ENCODE measurements around the gene A3GALT2. TPM values are rescaled to one million over a fixed set of nuclear protein-coding genes. Genes with fewer than 3 reads are reported as not detected.

The A3GALT2 gene
- total and polyA plus RNA-seq, 2 donors (not counting 1 experiment from before 2014, with no cell fraction given): not detected

GRCh38 chr1:33319949-33320618 is 814 bp downstream of the A3GALT2 start:
- no peak for ATAC-seq (ENCODE audit: low read depth)

More at GRCh38 chr1:33319949-33320618, 814 bp downstream of the A3GALT2 start:
- no peaks in the 10 kb centered on the region for H4K20me1 ChIP-seq (ENCODE audit: control insufficient read depth, insufficient read depth, low read length, poor library complexity, severe bottlenecking)
- no peak for DNase-seq
- WGBS (ENCODE audit: insufficient coverage): 98% methylated on average over 10 of the region's 12 CpGs
- H3K4me3 ChIP-seq (ENCODE audit: control extremely low read depth in 1 of 5, extremely low read depth in 1 of 5, insufficient read depth in 1 of 5, low read depth in 2 of 5, low read length in 4 of 5): no peak overlapping the region
- H3K9me3 Mint-ChIP-seq (ENCODE audit: insufficient read depth): no peaks in the 10 kb centered on the region
- H3K27me3 ChIP-seq (replicated peaks in 1 of 4; ENCODE audit: control extremely low read depth in 1 of 4, control insufficient read depth in 3 of 4, insufficient read depth in 4 of 4, low read length in 3 of 4): no peaks in the 10 kb centered on the region
- no peak overlapping the region for H3K4me3 Mint-ChIP-seq
- intact Hi-C loops (cut with micrococcal nuclease): no loop called here
- peaks cover 0 to 18% of the 10 kb centered on the region in 2 experiments for H3K36me3 ChIP-seq (replicated peaks in 1 of 2; ENCODE audit: control extremely low read depth in 1 of 2, control insufficient read depth in 1 of 2, extremely low read depth in 1 of 2, insufficient read depth in 2 of 2, low read length in 1 of 2)
- CTCF ChIA-PET: interaction anchor here (1.1 kb wide), 1 partner anchor 24 kb away, joined by 4 read pairs; no protein-coding TSS in a partner anchor
- no peak overlapping the region for H3K27ac ChIP-seq (ENCODE audit: low read length in 2 of 2)
- no peak overlapping the region for H3K4me2 ChIP-seq (replicated peaks; ENCODE audit: low read depth, low read length, poor library complexity, severe bottlenecking)
- H3K9me3 ChIP-seq (ENCODE audit: control extremely low read depth in 1 of 3, control insufficient read depth in 2 of 3, insufficient read depth in 1 of 3, low read length in 2 of 3): no peaks in the 10 kb centered on the region
- no peak overlapping the region for H2AFZ ChIP-seq (ENCODE audit: insufficient read depth, low read depth, low read length, poor library complexity, severe bottlenecking)
- no peak overlapping the region for H3K27ac Mint-ChIP-seq
- no peak overlapping the region for H3K9ac ChIP-seq (ENCODE audit: low read length)
- no peaks in the 10 kb centered on the region for H3K4me1 Mint-ChIP-seq
- no peaks in the 10 kb centered on the region for H3K27me3 Mint-ChIP-seq
- TF ChIP-seq, protein P1, sequence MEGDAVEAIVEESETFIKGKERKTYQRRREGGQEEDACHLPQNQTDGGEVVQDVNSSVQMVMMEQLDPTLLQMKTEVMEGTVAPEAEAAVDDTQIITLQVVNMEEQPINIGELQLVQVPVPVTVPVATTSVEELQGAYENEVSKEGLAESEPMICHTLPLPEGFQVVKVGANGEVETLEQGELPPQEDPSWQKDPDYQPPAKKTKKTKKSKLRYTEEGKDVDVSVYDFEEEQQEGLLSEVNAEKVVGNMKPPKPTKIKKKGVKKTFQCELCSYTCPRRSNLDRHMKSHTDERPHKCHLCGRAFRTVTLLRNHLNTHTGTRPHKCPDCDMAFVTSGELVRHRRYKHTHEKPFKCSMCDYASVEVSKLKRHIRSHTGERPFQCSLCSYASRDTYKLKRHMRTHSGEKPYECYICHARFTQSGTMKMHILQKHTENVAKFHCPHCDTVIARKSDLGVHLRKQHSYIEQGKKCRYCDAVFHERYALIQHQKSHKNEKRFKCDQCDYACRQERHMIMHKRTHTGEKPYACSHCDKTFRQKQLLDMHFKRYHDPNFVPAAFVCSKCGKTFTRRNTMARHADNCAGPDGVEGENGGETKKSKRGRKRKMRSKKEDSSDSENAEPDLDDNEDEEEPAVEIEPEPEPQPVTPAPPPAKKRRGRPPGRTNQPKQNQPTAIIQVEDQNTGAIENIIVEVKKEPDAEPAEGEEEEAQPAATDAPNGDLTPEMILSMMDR (IDR thresholded peaks at IDR 0.05): no peak
- no peak for TF ChIP-seq EZH2 (IDR thresholded peaks at IDR 0.05; ENCODE audit: borderline replicate concordance, insufficient read depth, low read depth, low read length, poor library complexity, severe bottlenecking)
- no peaks in the 10 kb centered on the region for H3K79me2 ChIP-seq (ENCODE audit: control insufficient read depth, insufficient read depth, low read length)
- POLR2A ChIA-PET: no interaction called here
- H3K4me1 ChIP-seq (ENCODE audit: control insufficient read depth in 2 of 2, insufficient read depth in 2 of 2, low read length in 2 of 2): no peaks in the 10 kb centered on the region
